ENCODE data around the gene WBP4.
"Not testable (repeated sequence)": the region's sequence is repeated elsewhere in the genome, so short reads cannot be mapped to it uniquely, and the experiment has no call there.

The WBP4 gene, protein sequence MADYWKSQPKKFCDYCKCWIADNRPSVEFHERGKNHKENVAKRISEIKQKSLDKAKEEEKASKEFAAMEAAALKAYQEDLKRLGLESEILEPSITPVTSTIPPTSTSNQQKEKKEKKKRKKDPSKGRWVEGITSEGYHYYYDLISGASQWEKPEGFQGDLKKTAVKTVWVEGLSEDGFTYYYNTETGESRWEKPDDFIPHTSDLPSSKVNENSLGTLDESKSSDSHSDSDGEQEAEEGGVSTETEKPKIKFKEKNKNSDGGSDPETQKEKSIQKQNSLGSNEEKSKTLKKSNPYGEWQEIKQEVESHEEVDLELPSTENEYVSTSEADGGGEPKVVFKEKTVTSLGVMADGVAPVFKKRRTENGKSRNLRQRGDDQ

DNA sequence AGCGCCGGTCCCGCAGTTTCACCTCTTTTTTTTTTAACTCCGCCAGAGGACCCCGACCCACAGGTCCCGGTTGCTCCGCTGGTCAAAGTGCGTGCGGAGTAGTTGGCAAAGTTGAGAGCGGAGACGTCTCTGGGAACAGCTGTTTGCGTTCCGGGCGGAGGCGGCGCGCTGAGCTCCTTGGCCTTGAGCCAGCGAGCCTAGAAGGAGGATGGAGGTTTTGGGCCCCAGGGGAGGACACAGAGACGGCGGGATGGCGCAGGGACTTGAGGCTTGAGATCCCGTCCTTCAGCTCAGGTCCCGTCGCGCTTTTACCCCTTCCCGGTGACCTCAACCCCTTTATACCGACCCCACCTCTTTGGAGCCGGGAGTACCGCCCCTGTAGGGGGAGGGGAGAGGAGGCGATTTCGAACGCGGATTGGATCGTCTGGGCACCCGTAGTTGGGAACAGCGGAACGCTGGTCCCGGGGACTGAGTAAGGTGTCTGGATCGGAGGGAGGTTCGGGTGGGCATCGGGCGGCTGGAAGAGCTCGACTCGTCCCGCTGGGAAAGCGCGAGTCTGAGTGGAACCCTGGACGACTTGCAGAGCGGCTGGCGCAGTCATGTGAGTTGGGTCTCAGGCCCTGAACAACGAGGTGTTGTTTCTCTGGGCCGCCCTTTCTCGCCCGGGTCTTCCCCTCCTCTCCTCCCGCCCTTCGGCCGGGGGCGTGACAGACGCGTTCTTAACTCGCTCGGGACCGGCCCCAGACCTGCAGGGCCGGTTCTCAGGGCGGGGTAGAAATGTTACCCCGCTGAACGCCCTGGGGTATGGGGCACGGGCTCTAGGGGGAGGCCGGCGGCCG, at the start of gene WBP4:
TSS of gene WBP4 (plus strand) at position 435 of the 839 bp plus-strand sequence. CDS start at position 600, 165 bp downstream.
- peak; percentile 93 for DNase-seq (ENCODE audit: low spot score)

DNA sequence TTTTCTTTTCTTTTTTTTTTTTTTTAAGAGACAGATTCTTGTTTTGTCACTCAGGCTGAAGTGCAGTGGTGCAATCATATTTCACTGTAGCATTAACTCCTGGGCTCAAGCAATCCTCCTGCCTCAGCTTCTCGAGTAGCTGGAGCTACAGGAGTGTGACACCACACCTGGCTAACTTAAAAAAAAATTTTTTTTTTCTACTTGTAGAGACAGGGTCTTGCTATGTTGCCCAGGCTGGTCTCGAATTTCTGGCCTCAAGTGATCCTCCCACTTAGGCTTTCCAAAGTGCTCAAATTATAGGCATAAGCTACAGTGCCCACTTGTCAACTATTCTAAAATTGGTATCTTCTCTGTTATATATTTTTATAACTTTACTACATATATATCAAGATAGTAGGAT, 48.8 kb upstream of the WBP4 start:
- no peak for DNase-seq (ENCODE audit: low spot score)

DNA sequence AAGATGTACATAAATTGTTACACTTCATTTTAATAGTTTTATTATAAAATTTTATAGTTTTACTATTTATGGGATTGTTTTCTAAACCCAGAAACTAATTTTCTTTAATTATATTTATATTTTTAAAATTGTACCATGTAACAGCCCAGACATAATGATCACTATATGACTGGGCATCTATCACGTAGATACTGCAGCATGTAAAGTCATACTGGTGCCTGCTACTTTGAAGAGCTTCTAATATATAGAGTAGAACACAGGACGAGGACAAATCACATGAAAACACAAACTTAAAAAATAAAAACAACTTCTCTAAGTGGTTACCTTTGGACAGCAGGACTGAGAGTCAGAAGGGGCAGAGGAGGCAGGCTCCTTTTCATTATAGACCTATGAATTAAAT, 47.5 kb upstream of the WBP4 start:
- no peak for DNase-seq (ENCODE audit: low spot score)

DNA sequence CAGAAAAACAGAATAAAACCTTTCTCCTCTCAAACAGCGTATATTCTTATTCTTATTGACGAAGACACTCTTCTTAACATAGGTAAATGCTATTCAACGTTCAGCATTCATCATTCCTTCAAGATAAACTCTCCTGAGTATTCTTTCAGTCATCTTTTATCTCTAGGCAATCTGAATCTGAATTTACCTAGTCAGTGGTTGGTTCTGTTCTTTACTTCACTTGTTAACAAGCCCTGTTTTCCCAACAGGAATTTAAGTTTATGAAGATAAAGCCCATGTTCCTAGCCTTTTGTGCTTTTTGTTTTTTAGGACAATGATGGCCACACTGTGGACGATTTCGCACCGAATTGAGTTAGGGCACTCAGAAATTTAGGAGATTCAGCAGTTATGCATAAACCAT, 45.4 kb upstream of the WBP4 start:
- no peak for DNase-seq (ENCODE audit: low spot score)

DNA sequence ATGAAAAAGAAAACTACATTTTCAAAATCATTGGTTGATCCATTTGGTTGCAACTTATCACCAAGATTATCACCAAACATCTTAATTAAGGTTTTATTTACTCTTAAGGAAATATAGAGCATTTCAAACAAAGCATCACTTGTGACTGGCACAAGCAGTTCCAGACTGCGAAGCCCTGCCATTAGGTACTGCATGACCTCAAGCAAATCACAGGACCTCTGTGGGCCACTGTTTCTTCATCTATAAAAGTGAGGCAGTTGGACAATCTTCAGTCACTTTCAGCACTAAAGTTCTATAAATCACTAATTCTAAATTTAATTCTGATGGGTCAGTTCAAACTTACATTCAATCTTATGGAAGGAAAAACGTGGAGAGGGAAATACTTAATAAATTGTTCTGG, 44.1 kb upstream of the WBP4 start:
- no peak for DNase-seq (ENCODE audit: low spot score)

DNA sequence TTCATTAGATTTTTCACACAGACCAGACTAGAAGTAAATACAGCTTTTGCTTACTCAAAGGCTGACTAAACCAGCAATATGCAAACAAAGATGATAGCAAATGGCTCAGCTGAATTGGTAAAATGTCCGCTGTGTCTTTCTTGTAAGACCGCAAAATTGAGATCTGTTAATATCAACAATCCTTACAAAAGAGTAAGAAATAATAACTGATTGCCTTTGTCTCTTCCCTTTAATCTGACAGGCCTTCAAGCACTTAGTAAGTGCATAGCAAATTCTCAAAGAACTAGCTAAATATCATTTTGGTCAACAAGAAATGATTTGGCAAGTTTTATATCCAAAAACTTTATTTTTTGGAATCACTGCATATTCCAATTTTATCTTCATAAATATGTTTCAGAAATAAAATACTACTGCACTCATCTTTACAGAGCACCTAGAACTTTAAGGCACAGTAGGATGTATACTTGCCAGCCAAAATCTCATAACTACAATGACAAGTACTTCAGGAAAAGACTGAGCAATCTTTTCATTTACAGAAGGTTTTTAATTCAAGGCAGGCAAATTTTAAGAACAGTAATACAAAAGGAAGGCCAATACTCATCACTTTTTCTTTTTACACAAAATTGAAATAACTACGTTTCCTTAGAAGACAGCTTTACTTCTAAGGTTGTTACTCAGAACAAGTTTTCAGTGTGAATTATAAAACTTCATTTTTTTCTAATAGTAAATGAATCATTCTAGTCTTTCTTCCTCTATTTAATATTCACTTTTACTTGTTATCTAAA, 43.3 kb upstream of the WBP4 start:
- DNase-seq (ENCODE audit: low spot score), result no peak

DNA sequence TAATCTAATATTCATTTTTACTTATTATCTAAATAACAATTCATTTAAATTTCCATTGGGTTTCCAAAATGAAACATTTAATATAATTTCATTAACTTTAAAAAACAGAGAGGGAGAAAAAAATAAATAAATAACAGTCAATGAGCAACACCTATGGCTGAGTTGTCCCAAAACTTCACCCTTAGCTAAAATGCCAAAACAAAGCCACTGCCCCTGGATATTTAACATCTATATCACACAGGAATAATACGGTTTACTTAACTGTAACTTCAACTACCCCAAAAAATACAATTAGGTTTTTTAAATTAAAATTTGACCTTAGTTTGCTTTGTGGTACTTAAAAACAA, 42.7 kb upstream of the WBP4 start:
- no peak for DNase-seq (ENCODE audit: low spot score)

DNA sequence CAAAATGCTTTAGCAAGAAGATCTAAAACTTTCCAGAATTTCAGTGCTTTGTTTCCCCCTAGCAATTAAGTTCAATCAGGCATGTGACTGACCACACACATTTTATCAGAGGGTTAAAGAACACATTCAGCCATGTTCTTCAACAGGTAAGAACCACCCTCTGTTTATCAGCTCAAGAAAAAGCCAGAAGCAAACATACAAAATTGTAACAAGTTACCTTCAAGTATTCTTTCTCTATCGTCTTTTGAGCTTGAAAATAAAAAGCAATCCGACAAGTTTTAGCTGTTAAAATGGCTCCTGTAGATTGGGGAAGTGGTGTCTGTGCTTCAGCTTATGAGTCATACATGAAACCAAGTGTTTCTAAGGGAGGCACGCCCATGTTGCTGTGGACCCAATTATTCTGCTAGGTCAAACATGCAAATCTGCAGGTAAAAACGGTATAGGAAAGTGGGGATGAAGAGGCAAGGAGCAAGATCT, 42.3 kb upstream of the WBP4 start, which contains the start of gene ELF1:
TSS of gene ELF1 (minus strand) at position 306 of the 477 bp plus-strand sequence. CDS start 37,262 bp downstream, outside the sequence.
- no peak for DNase-seq (ENCODE audit: low spot score)

DNA sequence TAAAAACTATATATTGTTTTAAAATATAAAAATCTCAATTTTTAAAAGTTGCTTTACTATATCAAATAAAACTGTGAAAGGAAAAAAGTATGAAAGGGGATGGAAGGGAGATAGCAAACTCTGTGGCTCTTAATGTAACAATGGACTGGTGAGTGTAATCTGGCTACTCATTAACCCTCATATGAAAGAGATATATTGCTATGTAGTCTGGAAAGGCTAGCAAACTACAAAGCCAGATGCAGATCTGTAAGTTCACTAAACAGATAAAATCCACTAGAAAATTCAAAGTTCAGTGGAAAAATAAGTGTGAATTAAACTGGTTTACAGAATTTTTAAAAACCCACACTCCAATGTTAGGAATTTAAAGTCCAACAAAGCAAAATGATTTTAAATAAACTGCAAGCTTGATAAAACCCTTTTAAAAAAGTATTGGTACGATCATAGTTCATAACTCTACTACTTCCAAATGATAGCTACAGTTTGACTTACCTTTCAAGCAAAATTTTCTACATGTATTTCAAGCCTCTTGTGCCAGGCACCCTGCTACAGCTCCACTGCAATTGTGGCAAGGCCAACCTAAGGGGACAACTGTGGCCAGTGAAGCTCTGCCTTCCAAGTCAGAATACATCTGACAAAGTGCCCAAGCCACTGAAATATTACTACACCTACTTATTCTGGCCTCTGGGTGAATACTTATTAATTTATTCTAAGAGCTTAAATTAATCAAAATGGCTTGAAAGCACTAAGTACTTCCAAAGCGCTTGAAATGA, 41.5 kb upstream of the WBP4 start:
- DNase-seq (ENCODE audit: low spot score), result no peak

DNA sequence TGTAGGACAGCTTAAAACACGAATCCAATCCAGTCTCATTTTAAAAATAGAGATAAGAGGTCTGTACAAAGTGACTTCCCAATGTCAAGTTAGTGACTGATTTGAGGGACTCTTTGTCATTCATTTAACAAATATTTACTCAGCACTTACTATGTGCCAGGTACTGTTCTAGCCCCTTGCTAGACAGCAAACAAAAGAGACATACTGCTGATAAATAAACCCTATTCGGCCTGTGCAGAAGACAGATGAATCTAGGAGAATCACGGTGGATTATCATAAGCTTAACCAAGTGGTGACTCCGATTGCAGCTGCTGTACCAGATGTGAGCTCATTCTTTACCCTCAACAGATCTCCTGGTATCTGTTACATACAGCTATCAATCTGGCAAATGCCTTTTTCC, 35.8 kb upstream of the WBP4 start:
- no peak for DNase-seq (ENCODE audit: low spot score)

DNA sequence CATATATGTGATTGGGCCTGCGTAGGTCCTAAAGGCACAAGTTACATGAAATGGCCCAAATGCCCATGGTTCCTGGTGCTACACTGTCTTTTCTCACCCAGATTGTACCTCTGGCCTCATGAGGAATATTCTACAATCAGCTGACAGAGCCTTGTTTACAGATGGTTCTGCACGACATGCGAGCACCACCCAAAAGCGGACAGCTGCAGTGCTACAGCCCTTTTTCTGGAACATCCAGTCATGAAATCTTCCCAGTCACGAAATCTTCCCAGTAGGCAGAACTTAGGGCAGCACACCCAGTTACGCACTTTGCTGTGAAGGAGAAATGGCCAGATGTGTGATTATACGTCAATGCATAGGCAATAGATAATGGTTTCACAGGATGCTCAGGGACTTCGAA, 34.5 kb upstream of the WBP4 start:
- no peak for DNase-seq (ENCODE audit: low spot score)

DNA sequence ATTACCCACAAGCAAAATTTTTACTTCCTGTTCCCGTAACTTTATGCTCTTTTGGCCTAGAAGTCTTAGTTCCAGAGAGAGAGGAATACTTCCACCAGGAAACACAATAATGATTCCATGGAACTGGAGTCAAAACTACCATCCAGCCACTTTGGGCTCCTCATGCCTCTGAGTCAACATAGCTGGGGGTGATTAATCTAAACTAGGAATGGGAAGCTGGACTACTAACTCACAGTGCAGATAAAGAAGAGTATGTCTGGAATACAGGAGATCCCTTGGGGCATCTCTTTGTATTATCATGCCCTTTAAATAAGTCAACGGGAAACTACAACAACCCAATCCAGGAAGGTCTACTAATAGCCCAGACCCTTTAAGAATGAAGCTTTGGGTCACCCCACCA, 33.3 kb upstream of the WBP4 start:
- DNase-seq (ENCODE audit: low spot score), result no peak

DNA sequence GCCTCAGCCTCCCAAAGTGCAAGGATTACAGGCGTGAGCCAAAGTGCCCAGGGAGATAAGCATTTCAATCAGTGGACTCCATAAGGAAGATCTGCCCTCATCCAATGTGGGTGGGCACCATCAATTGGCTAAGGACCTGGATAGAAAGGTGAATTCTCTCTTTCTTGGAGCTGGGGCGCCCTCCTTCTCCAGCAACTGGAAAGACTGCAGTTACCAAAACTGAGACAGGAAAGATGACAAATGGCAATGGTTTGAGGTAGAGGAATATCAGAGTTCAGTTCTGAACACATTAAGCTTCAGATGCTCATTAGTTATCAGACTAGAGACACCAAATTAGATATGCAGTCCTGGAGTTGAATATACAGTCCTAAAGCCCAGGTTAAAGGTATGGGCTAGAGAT, 31.7 kb upstream of the WBP4 start:
- no peak for DNase-seq (ENCODE audit: low spot score)

DNA sequence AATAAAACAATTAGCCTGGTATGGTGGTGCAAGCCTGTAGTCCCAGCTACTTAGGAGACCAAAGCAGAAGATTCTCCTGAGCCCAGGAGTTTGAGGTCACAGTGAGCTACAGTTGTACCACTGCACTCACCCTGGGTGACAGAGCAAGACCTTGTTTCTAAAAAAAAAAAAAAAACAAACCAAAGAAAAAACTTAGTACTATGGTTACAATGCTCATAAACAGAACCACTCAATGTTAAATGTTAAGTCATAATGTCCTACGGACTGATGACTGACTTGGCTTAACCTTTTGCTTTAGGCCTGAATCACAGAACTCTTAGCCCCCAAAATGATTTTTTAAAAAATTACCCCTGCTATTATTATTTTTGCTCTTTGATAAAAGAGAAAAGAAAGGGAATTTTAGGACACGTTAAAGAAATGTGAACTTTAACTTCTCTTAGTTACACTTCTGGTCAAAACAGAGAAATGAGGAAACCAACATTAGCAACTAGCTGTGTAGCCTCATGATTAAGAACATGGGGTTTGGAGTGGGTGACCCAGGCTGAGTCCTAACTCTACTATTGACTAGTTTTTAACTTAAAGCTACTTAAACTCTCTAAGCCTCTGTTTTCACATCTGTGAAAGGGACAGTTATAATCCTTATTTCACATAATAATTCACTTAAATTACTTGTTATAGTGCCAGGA, 28.5 kb upstream of the WBP4 start:
- no peak for DNase-seq (ENCODE audit: low spot score)

DNA sequence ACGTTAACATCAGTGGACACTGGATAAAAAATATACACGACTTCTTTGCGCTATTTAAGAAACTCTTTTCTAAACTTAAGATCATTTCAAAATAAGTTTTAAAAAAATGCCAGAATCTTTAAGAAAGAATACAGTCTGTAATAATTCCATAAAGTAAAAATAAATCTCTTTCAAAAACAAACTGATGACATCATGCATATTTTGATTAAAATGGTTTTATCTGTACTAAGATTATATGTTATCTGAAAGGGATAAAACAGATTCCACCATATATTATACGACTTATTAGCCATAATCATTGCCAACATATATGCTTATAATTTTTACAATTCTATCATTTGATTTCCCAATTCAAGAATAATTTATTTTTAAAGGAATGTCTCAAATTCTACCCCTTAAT, 26.9 kb upstream of the WBP4 start:
- DNase-seq (ENCODE audit: low spot score), result no peak

DNA sequence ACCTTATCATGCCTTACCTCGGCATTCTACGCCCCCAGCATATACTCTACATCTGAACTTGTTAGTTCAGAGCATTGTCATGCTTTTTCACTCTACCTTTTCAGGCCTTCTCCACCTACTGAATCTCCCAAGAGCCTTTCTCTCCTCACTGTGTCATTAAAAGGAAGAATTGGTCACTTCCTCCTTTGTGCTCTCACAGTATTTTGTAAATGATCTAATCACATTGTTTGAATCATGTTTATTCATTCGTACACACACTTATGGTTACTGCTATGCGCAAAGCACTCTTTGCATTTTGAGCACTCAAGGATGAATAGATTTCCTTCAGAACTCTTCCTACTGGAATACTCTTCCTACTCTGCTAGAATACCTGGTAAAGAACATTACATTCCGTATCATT, 26.4 kb upstream of the WBP4 start:
- no peak for DNase-seq (ENCODE audit: low spot score)

DNA sequence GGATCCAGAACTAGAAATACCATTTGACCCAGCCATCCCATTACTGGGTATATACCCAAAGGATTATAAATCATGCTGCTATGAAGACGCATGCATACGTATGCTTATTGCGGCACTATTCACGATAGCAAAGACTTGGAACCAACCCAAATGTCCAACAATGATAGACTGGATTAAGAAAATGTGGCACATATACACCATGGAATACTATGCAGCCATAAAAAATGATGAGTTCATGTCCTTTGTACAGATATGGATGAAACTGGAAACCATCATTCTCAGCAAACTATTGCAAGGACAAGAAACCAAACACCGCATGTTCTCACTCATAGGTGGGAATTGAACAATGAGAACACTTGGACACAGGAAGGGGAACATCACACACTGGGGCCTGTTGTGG, 24.8 kb upstream of the WBP4 start:
- DNase-seq (ENCODE audit: low spot score), result not testable (repeated sequence)

DNA sequence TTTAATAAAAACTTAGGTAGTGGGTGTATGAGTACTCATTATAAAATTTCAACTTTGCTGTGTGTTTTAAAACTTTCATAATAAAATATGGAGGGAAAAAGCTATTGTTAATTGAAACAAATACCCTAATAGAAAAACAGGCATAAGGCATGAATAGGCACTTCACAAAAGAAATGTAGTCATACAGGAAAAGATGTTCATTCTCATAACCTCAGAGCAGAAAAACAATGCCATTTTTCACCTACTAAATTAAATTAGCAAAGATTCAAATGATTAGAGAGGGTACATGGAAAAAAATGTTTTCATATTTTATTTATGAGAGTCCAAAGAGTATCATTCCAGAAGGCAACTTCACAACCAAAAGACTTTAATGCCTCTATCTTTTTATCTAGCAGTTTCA, 21.6 kb upstream of the WBP4 start:
- DNase-seq (ENCODE audit: low spot score), result no peak

DNA sequence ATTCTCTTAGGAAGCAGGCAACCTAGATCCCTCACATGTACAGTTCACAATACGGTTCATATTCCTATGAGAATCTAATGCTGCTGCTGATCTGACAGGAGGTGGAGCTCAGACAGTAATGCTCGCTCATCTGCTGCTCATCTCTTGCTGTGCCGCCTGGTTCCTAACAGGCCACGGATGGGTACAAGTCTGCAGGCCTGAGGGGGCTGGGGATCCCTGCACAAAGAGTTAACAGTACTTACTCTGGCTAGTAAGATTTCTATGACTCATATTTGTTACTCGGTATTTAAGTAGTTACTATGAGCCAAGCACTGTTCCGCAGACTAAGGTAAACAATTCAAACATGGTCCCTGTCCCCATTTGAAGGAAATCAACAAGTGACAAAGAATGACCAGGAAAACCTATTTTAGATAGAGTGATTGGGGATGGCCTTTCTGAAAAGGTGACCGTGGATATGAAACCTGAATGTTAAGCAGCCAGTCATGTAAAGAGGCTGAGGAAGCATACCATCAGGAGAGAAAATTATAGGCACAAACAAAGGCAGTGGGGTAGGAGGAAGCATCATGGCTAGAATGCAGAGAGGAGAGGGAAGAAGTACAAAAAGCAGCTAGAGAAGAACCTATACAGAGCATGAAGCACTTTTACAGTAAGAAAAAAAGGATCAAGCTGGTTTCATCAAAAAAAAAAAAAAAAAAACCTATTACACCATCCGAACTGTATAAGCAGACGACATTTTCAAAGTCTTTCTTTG, 20.6 kb upstream of the WBP4 start:
- no peak for DNase-seq (ENCODE audit: low spot score)

DNA sequence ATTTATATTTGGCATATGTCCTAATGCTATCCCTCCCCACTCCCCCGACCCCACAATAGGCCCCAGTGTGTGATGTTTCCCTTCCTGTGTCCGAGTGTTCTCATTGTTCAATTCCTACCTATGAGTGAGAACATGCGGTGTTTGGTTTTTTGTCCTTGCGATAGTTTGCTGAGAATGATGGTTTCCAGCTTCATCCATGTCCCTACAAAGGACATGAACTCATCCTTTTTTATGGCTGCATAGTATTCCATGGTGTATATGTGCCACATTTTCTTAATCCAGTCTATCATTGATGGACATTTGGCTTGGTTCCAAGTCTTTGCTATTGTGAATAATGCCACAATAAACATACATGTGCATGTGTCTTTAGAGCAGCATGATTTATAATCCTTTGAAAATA, 18.9 kb upstream of the WBP4 start:
- DNase-seq (ENCODE audit: low spot score), result not testable (repeated sequence)

All from cerebellar cortex (tissue), 1 donor.